ENCODE data around the gene CALHM1. TPM values are rescaled to one million over a fixed set of nuclear protein-coding genes. Genes with fewer than 3 reads are reported as not detected.
A peak's percentile ranks its signal among the peaks of the same experiment; 100 is the strongest.
"Not testable (repeated sequence)": the region's sequence is repeated elsewhere in the genome, so short reads cannot be mapped to it uniquely, and the experiment has no call there.

The CALHM1 gene
- total RNA-seq, 1 donor from 2014 or later, result not detected

DNA sequence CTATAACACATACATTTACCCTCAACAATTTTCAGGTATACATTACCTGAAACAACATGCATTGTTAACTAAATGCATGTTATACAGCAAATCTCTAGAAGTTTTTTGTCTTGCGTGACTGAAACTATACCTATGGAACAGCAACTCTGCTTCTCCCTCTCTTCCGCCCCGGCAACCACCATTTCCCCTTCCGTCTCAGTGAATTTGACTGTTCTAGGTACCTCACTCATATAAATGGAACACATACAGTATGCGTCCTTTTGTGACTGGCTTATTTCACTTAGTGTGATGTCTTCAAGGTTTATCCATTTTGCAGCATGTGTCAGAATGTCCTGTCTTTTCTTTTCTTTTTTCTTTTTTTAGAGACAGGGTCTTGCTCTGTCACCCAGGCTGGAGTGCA lies 29.1 kb downstream of the CALHM1 start:
- DNase-seq (ENCODE audit: low read depth in 2 of 2), result no peak

DNA sequence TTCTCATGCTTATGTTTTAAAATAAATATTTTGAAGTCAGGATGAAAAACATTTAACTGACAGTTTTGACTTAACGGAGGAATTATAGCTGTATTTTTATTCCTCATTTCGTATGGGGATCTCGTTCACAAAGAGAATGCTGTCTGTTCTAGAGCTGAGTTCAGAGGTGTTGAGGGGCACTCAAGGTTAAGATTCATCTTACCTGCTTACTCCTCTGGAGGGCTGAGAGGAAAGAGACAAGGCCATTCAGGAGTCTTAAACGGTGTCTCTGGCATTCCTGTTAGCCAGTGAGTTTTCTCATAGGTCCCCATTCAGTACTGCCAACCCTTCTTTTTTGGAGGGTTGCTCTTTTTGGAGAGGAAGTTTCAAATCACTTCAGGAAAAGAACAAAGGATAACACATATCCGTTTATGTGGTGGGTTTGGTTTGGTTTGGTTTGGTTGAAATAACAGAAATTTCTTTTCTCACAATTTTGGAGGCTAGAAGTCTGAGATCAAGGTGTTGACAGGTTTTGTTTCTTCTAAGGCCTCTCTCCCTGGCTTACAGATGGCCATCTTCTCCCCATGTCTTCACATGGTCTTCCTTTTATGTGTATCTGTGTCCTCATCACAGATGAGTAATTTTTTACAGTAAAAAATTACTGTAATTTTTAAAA lies 29.6 kb downstream of the CALHM1 start:
- DNase-seq (ENCODE audit: low read depth in 2 of 2), result no peak

DNA sequence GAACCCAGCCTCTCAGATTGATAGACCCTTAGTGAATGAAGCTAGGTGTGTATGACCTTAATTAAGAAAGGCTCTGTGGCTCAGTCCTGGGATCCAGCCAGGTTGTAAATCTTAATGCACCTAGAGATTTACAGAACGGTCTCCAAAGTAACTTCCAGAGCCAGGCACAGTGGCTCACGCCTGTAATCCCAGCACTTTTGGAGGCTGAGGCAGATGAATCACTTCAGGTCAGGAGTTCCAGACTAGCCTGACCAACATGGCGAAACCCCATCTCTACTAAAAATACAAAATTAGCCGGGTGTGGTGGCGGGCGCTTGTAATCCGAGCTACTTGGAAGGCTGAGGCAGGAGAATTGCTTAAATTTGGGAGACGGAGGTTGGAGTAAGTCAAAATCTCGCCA lies 30.8 kb downstream of the CALHM1 start:
- DNase-seq (ENCODE audit: low read depth in 2 of 2), result no peak

DNA sequence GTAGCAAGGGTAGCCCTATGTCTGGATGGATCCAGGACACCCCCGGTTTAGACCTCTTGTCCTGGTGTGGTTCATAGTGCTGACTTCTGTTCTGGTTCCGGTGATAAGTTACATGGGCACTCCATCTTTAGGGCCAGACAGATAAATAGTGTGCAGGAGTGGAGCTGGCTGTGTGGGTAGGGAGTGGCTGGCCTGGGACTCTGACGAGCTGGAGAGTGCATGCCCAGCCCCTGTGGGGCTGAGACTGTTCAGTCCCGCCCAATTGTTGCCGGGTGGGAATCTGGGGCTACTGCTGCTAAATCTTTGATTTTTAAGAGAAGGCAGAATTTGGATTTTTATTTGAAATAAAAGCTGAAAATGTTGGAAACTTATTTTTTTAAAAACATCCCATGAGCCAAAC lies 35.0 kb downstream of the CALHM1 start:
- DNase-seq (ENCODE audit: low read depth in 2 of 2), result no peak

DNA sequence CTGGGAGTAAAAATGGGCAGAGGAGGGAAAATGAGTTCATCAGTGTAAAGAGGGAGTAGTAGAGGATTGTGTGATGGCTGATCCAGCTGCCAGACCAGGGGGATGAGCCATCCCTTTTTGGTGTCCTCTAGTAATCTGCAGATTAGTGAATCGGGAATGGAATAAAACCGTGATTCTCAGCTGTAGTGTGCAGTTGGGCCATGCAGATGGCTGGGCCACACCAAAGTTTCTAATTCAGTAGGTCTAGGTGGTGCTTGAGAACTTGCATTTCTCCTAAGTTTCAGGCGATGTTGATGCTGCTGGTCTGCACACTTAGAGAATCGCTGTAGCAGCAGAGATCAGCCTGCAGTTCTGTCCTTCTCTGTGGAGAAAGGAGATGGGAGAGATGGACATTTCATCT lies 39.6 kb downstream of the CALHM1 start:
- no peak for DNase-seq (ENCODE audit: low read depth in 2 of 2)

DNA sequence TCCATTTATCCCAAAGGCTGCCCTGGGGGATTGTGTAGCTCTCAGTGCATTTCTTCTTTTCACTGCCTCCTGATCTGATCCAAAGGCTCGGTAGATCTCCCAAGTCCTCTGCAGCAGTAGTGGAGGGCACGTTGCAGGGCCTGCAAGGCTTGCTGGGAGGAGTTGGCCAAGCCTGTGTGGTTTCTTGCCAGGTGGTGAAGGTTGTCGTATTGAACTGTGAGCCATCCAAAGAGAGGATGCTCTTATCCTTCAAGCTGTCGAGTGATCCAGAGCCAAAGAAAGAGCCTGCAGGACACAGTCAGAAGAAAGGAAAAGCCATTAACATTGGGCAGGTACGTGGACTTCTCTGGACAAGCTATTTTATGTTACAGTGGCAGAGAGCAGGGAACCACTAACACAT lies 41.1 kb downstream of the CALHM1 start:
- DNase-seq (ENCODE audit: low read depth in 2 of 2), result no peak

DNA sequence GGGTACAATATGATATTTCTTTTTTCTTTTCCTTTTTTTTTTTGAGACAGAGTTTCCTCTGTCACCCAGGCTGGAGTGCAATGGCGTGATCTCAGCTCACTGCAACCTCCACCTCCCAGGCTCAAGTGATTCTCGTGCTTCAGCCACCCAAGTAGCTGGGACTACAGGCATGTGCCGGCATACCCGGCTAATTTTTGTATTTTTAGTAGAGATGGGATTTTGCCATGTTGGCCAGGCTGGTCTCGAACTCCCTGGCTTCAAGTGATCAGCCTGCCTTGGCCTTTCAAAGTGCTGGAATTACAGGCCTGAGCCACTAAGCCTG lies 41.6 kb downstream of the CALHM1 start:
- DNase-seq (ENCODE audit: low read depth in 2 of 2), result not testable (repeated sequence)

DNA sequence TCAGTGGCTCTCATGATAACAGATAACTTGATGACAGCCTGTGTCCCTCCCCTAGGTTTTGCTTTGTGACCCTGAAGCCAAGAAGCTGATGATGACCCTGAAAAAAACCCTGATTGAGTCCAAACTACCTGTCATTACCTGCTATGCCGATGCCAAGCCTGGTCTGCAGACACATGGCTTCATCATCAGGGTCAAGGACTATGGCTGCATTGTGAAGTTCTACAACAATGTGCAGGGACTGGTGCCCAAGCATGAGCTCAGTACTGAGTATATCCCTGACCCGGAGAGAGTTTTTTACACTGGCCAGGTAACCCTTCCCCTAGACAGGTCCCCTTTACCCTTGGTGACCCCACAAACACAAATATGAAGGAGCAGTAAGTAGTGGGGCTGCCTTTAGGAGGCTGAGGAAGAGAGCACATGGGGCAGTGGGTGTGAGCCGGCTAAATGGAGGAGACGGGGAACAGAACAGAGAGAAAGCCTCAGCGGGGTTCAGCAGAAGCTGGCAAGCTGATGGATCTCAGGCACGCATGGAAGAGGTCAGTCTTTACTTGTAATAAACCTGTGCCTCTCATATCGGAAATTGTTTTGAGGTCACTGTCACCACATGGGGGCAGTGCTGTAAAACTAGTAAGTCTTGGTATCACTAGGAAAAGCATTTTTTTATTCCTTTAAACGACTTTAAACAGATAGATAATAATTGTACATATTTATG lies 42.1 kb downstream of the CALHM1 start:
- DNase-seq (ENCODE audit: low read depth in 2 of 2), result peak; percentile 63 to 80

DNA sequence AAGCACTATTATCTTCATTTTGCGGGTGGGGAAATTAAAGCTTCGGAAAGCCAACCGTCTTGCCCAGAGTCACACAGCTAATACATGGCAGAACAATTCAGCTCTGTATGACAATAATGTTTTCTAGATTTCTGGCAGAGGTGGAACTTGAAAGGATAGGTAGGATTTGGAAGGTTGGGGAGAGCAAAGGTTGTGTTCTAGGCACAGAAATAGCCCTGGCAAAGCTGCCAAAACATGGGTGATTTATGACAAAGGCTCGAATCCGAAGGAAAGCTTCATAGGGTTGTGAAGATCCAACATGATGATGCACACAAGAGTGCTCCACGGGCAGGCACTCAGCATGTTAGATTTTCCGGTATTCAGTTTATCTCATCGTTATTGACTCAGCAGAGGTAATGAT lies 43.1 kb downstream of the CALHM1 start:
- DNase-seq (ENCODE audit: low read depth in 2 of 2), result no peak

DNA sequence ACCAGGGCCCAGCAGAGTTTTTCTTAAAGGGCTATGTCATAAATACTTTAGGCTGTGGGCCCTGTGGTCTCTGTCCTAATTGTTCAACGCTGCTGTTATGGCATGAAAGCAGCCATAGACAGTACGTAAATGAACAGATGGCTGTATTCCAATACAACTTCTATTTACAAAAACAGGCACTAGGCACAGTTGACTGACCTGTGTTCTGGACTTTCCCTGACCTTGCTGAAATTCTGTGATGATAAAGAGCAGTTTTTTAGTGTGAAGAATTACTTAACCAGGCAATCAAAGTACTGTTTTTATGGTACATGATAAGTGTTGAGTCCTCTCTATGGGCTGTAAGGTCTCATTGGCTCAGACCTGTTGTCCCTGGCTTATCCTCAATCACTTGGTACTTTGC lies 45.1 kb downstream of the CALHM1 start:
- DNase-seq (ENCODE audit: low read depth in 2 of 2), result no peak

Other genes with a start within 250 kb of the CALHM1 start
- gene RPEL1, start 213.0 kb downstream of the CALHM1 start, total RNA-seq, result 0.13 TPM in 2 replicates
- 0.13 TPM in 2 replicates for gene INA, start 181.8 kb downstream of the CALHM1 start, total RNA-seq
- gene PCGF6, start 107.8 kb downstream of the CALHM1 start, total RNA-seq, result 9.2 TPM in 2 replicates
- 4.4 TPM in 2 replicates for gene TAF5, start 90.9 kb downstream of the CALHM1 start, total RNA-seq
- gene ATP5MK, start 62.4 kb downstream of the CALHM1 start, total RNA-seq, result 140 and 201 TPM in 2 replicates
- gene PDCD11, start 62.3 kb downstream of the CALHM1 start, total RNA-seq, result 26.3 and 26.9 TPM in 2 replicates
- gene CALHM2, start 6.5 kb downstream of the CALHM1 start, total RNA-seq, result 16.0 and 16.2 TPM in 2 replicates
- not detected in 2 replicates for gene CALHM3, start 20.3 kb upstream of the CALHM1 start, total RNA-seq
- gene NEURL1, start 34.8 kb upstream of the CALHM1 start, total RNA-seq, result under 0.01 TPM in 2 replicates

Data from dermis microvascular lymphatic vessel endothelial cell (primary cell).